HEK293 (cell line): ENCODE results near the gene FCN1.

Experiments used
- EGR2 ChIP-seq: fragments of 450-650 bp; formaldehyde crosslinking; IDR thresholded peaks from 2 replicates; pipeline ENCODE4 v1.5.1; 2016; ENCODE audit warnings: low read depth, missing biosample characterization, missing genetic modification characterization
- GFI1B ChIP-seq: fragments of 450-650 bp; formaldehyde crosslinking; IDR thresholded peaks from 2 replicates; pipeline ENCODE4 v1.5.1; 2016; ENCODE audit warnings: missing biosample characterization, missing genetic modification characterization
- GLIS2 ChIP-seq: fragments of 450-650 bp; formaldehyde crosslinking; IDR thresholded peaks from 2 replicates; pipeline ENCODE4 v1.5.1; 2016; ENCODE audit warnings: missing biosample characterization, missing genetic modification characterization
- KLF7 ChIP-seq: fragments of 450-650 bp; formaldehyde crosslinking; IDR thresholded peaks from 2 replicates; pipeline ENCODE4 v1.5.1; 2016; ENCODE audit warnings: missing biosample characterization, missing genetic modification characterization, borderline replicate concordance
- SP7 ChIP-seq: fragments of 450-650 bp; formaldehyde crosslinking; IDR thresholded peaks from 2 replicates; pipeline ENCODE4 v1.5.1; 2016; ENCODE audit warnings: missing biosample characterization, missing genetic modification characterization
- ZBTB21 ChIP-seq: fragments of 450-650 bp; formaldehyde crosslinking; IDR thresholded peaks from 2 replicates; pipeline ENCODE4 v1.5.1; 2017; ENCODE audit warnings: missing biosample characterization, missing genetic modification characterization
- ZNF155 ChIP-seq: fragments of 450-650 bp; formaldehyde crosslinking; IDR thresholded peaks from 2 replicates; pipeline ENCODE4 v1.5.1; 2016; ENCODE audit warnings: missing biosample characterization, missing genetic modification characterization
- ZNF174 ChIP-seq: fragments of 450-650 bp; formaldehyde crosslinking; IDR thresholded peaks from 2 replicates; pipeline ENCODE4 v1.5.0; 2017; ENCODE audit warnings: missing biosample characterization, mild to moderate bottlenecking, missing genetic modification characterization
- ZNF2 ChIP-seq: fragments of 450-650 bp; formaldehyde crosslinking; IDR thresholded peaks from 2 replicates; pipeline ENCODE4 v1.5.1; 2016; ENCODE audit warnings: missing biosample characterization, missing genetic modification characterization
- ZNF221 ChIP-seq: fragments of 450-650 bp; formaldehyde crosslinking; IDR thresholded peaks from 2 replicates; pipeline ENCODE4 v1.5.1; 2017; ENCODE audit warnings: missing biosample characterization, missing genetic modification characterization, borderline replicate concordance
- ZNF302 ChIP-seq: fragments of 450-650 bp; formaldehyde crosslinking; IDR thresholded peaks from 2 replicates; pipeline ENCODE4 v1.5.1; 2016; ENCODE audit warnings: missing biosample characterization, missing genetic modification characterization, low read depth
- ZNF521 ChIP-seq: fragments of 450-650 bp; formaldehyde crosslinking; IDR thresholded peaks from 2 replicates; pipeline ENCODE4 v1.5.1; 2017; ENCODE audit warnings: missing biosample characterization, mild to moderate bottlenecking, missing genetic modification characterization
- ZNF571 ChIP-seq: fragments of 450-650 bp; formaldehyde crosslinking; IDR thresholded peaks from 2 replicates; pipeline ENCODE4 v1.5.0; 2017; ENCODE audit warnings: missing biosample characterization, missing genetic modification characterization
- ZNF596 ChIP-seq: fragments of 450-650 bp; IDR thresholded peaks from 2 replicates; pipeline ENCODE4 v1.5.0; 2018; ENCODE audit warnings: missing biosample characterization, mild to moderate bottlenecking, missing genetic modification characterization, moderate library complexity
- ZNF626 ChIP-seq: fragments of 450-650 bp; sonication (Bioruptor Pico); formaldehyde crosslinking; IDR thresholded peaks from 2 replicates; pipeline ENCODE4 v1.5.1; 2018; ENCODE audit warnings: missing biosample characterization, missing genetic modification characterization, inconsistent platforms
- ZNF654 ChIP-seq: fragments of 450-650 bp; formaldehyde crosslinking; IDR thresholded peaks from 2 replicates; pipeline ENCODE4 v1.5.1; 2016; ENCODE audit warnings: low read depth, missing biosample characterization, missing genetic modification characterization
- ZNF677 ChIP-seq: fragments of 450-650 bp; IDR thresholded peaks from 2 replicates; pipeline ENCODE4 v1.5.0; 2018; ENCODE audit warnings: missing biosample characterization, mild to moderate bottlenecking, missing genetic modification characterization, moderate library complexity
- ZNF843 ChIP-seq: fragments of 450-650 bp; formaldehyde crosslinking; IDR thresholded peaks from 2 replicates; pipeline ENCODE4 v1.5.1; 2016; ENCODE audit warnings: missing biosample characterization, missing genetic modification characterization
- TF ChIP-seq, protein P1 (sequence below): sonication (generic); formaldehyde crosslinking; IDR thresholded peaks from 2 replicates; pipeline ENCODE4 v1.8.1; 2022; ENCODE audit warnings: mild to moderate bottlenecking, moderate library complexity, missing genetic modification reagents
- TF ChIP-seq, protein P2 (sequence below): fragments of 450-650 bp; formaldehyde crosslinking; IDR thresholded peaks from 2 replicates; pipeline ENCODE4 v1.5.1; 2016; ENCODE audit warnings: missing biosample characterization, missing genetic modification characterization
- TF ChIP-seq, protein P3 (sequence below): fragments of 450-650 bp; formaldehyde crosslinking; IDR thresholded peaks from 2 replicates; pipeline ENCODE4 v1.5.1; 2017; ENCODE audit warnings: missing biosample characterization, missing genetic modification characterization
- TF ChIP-seq, protein P4 (sequence below): fragments of 450-650 bp; formaldehyde crosslinking; IDR thresholded peaks from 2 replicates; pipeline ENCODE4 v1.5.1; 2016; ENCODE audit warnings: missing biosample characterization, missing genetic modification characterization

FCN1 gene

DNA sequence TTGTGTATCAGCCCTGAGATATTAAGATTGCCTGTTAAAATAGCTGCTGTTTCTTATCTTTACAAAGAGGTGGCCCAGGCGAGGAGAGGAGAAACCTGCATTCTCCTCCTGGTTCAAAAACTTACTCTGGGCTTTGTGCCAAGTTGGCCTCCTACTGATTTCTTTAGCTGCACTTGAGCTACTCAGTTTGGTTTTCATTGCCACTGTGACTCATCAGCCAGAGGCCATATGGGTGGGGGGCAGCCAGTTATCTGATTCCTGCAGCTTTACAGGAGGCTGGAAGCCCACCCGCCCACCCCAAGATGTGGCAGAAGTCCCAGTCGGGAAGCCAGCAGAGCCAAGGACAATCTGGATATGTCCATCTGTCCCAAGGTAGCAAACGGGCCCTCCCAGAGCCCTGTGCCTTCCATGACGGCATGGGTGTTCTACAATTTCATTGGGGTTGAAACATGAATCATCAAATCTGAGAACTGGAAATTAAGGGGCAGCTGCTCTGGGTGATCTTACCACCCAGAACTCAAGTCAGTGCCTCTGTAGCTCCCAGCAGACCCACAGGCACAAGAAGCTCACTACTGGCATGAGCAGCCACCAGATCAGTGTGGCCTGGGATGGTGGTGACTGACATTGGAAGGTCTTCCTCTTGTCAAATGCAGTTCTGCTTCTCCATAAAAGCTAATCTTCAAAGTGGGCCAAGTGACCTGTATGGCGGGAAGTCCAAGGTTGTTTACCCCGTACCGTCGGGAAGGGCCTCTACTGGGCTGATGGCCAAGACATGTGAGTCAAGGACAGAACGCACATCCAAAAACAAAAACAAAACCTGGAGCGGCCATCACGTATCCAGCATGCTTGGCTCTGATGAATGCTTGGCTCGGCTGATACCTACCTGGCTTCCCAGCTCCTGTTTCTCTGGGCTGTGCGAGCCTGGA is 21.5 kb downstream of the FCN1 start (continued):
- TF ChIP-seq ZBTB21 (tag by site-specific recombination) (0 out of 2 replicates have a peak, but pooled peaks have one; percentile 69), SP7 (tag by site-specific recombination) (peak; percentile 88), ZNF521 (tag by site-specific recombination) (no peak), ZNF155 (tag by site-specific recombination) (no peak), ZNF843 (tag by site-specific recombination) (peak; percentile 65), ZNF221 (tag by site-specific recombination) (no peak; the same call in 1 of the 2 replicates), ZNF571 (tag by site-specific recombination) (no peak), ZNF677 (no peak), ZNF596 (tag by site-specific recombination) (no peak), EGR2 (tag by site-specific recombination) (0 out of 2 replicates have a peak, but pooled peaks have one; percentile 14), GLIS2 (tag by site-specific recombination) (peak; percentile 54), ZNF2 (tag by site-specific recombination) (peak; percentile 48; the same call in 1 of the 2 replicates), ZNF302 (tag by site-specific recombination) (no peak), KLF7 (no peak), GFI1B (tag by site-specific recombination) (peak; percentile 14; the same call in 1 of the 2 replicates), ZNF174 (tag by site-specific recombination) (no peak), ZNF654 (tag by site-specific recombination) (no peak), ZNF626 (tag by site-specific recombination) (no peak)
- TF ChIP-seq, protein P1, sequence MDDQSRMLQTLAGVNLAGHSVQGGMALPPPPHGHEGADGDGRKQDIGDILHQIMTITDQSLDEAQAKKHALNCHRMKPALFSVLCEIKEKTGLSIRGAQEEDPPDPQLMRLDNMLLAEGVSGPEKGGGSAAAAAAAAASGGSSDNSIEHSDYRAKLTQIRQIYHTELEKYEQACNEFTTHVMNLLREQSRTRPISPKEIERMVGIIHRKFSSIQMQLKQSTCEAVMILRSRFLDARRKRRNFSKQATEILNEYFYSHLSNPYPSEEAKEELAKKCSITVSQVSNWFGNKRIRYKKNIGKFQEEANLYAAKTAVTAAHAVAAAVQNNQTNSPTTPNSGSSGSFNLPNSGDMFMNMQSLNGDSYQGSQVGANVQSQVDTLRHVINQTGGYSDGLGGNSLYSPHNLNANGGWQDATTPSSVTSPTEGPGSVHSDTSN (CRISPR knock-in tag) = no peak
- TF ChIP-seq, protein P2, sequence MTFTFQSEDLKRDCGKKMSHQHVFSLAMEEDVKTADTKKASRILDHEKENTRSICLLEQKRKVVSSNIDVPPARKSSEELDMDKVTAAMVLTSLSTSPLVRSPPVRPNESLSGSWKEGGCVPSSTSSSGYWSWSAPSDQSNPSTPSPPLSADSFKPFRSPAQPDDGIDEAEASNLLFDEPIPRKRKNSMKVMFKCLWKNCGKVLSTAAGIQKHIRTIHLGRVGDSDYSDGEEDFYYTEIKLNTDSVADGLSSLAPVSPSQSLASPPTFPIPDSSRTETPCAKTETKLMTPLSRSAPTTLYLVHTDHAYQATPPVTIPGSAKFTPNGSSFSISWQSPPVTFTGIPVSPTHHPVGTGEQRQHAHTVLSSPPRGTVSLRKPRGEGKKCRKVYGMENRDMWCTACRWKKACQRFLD (tag by site-specific recombination) = no peak
- TF ChIP-seq, protein P3, sequence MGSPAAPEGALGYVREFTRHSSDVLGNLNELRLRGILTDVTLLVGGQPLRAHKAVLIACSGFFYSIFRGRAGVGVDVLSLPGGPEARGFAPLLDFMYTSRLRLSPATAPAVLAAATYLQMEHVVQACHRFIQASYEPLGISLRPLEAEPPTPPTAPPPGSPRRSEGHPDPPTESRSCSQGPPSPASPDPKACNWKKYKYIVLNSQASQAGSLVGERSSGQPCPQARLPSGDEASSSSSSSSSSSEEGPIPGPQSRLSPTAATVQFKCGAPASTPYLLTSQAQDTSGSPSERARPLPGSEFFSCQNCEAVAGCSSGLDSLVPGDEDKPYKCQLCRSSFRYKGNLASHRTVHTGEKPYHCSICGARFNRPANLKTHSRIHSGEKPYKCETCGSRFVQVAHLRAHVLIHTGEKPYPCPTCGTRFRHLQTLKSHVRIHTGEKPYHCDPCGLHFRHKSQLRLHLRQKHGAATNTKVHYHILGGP (tag by site-specific recombination) = no peak
- TF ChIP-seq, protein P4, sequence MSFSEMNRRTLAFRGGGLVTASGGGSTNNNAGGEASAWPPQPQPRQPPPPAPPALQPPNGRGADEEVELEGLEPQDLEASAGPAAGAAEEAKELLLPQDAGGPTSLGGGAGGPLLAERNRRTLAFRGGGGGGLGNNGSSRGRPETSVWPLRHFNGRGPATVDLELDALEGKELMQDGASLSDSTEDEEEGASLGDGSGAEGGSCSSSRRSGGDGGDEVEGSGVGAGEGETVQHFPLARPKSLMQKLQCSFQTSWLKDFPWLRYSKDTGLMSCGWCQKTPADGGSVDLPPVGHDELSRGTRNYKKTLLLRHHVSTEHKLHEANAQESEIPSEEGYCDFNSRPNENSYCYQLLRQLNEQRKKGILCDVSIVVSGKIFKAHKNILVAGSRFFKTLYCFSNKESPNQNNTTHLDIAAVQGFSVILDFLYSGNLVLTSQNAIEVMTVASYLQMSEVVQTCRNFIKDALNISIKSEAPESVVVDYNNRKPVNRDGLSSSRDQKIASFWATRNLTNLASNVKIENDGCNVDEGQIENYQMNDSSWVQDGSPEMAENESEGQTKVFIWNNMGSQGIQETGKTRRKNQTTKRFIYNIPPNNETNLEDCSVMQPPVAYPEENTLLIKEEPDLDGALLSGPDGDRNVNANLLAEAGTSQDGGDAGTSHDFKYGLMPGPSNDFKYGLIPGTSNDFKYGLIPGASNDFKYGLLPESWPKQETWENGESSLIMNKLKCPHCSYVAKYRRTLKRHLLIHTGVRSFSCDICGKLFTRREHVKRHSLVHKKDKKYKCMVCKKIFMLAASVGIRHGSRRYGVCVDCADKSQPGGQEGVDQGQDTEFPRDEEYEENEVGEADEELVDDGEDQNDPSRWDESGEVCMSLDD (tag by site-specific recombination) = peak; percentile 40
